GM19035 (cell line): ENCODE results near the gene URGCP.
"Not testable (repeated sequence)": the region's sequence is repeated elsewhere in the genome, so short reads cannot be mapped to it uniquely, and the experiment has no call there.

ENCODE experiments used
- ATAC-seq: cut with Tn5 transposase; IDR thresholded peaks from one replicate; pipeline ENCODE4 v1.9.1; 2021; ENCODE audit not compliant: unreplicated experiment

The URGCP gene

GRCh38 chr7:43915907-43916306, 9.5 kb upstream of the URGCP start:
- no peak for ATAC-seq

DNA sequence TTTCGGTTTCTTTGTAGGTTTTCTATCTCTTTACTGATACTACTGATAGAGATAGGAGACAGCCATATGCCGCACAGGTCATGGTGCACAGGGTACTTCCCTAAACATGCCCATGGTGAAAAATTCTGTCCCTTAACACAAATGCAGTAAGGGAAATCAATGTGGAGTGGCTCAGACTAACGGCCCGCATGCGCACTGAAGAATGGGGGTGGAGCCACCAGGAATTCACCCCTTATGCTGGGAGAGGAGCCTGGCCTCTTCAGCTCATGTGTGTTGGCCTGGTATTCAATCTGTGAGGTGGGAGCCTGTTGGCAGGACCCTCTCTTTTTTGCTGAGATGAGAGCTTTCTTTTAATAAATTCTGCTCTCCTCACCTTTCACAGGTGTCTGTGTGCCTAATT, 8.4 kb upstream of the URGCP start:
- no peak for ATAC-seq

GRCh38 chr7:43905956-43906330, 453 bp downstream of the URGCP start:
- ATAC-seq: peak; percentile 36

DNA sequence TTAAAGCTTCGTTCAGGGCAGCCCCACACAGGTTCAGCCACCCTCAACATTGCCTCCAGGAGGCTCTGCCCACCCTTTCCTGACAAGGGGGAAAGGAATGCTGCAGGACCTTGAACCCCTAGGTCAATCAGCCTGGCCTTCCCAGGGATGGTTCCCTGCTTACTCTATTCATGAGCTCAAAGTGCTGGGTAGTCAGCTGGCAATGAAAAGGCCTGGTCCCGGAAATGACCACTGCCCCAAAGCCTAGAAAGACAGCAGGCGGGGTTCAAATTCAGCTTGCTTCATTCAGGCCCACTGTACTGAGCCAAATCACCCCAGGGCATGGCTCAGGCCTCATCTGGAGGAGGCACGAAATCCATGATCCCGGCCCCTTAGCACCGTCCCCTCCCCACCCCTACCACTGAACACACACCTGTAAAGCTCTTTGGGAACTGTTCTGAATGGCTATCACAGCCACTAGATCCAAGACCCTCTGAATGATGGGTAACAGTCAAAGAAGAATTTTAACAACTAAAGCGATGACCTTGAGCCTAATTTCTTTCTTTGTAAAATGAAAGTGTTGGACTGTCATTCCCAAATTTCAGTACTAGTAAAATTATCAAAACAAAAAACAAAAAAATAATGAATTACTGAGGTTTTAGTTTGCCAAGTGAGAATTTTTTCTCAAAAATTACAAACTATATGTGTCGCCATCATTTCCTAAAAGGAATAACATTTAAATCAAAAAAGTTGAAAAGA, 1.0 kb downstream of the URGCP start:
- no peak for ATAC-seq

GRCh38 chr7:43904533-43905208, 1.7 kb downstream of the URGCP start:
- ATAC-seq: no peak

DNA sequence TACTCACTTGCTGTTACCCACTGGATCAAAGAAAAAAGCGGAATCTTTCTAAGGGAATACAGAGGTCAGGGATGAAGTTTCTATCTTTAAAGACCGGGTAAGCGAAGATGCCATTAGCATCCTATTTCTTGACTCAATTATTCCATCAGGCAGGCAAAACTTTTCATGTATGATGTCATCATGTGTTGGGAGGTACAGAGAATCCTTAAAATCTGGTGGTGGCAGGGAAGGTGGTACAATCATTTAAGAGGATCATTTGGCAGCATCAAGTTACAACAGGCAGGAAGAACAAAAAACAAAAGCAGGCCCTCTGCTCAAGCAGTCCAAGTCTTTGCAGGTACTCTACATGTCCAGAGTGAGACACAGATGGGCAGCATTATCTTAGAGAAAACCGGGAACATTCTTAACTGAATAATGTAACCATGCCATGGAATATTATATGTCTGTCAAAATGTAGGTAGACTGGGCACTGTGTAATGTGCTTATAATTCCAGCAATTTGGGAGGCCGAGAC, 3.8 kb downstream of the URGCP start:
- ATAC-seq: no peak

GRCh38 chr7:43898571-43898970, 7.8 kb downstream of the URGCP start:
- not testable (repeated sequence) for ATAC-seq

GRCh38 chr7:43895847-43896415, 10.5 kb downstream of the URGCP start:
- ATAC-seq: no peak

GRCh38 chr7:43891069-43891955, 15.1 kb downstream of the URGCP start:
- no peak for ATAC-seq

DNA sequence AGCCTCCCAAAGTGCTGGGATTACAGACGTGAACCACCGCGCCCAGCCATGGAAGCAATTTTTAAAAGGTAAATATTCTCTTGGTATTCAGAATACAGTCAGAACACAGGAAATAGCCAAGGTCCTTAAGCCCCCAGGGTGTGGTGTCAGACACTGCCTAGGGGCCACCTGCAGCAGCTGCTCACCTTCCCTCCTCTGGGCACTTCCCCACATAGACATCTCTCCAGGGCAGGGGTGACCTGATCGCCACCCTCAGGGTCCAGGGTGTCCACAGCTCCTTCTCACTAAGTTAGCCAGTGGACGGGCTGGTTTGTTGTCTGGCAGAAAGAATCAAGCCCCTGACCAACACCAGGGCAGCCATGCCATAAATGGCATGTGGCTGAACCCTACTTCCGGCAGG, 15.9 kb downstream of the URGCP start:
- no peak for ATAC-seq

GRCh38 chr7:43888993-43889945, 17.1 kb downstream of the URGCP start:
- ATAC-seq: no peak

GRCh38 chr7:43884617-43885016, 21.8 kb downstream of the URGCP start:
- ATAC-seq: no peak

DNA sequence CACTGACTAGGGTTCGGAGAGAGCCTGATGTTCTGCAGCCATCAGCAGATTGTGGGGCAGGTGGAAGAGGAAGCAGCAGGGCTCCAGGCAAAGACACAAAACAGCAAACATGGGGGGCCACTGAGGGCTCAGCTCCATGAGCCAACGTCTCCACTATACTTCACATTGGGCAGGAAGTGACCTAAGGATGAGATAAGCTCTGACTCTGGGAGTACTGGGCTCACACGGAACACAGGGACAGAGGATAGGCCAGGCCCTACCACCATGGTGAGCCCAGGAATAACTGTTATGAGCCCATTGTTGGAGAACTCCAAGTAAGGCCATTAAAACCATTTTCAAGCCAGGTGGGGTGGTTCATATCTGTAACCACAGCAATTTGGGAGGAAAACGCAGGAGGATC, 22.2 kb downstream of the URGCP start:
- no peak for ATAC-seq

- ATAC-seq: no peak
Measured at GRCh38 chr7:43880596-43880995, 25.8 kb downstream of the URGCP start.

- ATAC-seq: no peak
Measured at GRCh38 chr7:43879477-43879876, 26.9 kb downstream of the URGCP start.

- ATAC-seq: no peak
Measured at GRCh38 chr7:43878867-43879266, 27.5 kb downstream of the URGCP start.

GRCh38 chr7:43877968-43878864, 28.2 kb downstream of the URGCP start:
- no peak for ATAC-seq

GRCh38 chr7:43876976-43877745, 29.2 kb downstream of the URGCP start:
- no peak for ATAC-seq
